ENCODE measurements around the gene RALGPS1.

RALGPS1 gene

DNA sequence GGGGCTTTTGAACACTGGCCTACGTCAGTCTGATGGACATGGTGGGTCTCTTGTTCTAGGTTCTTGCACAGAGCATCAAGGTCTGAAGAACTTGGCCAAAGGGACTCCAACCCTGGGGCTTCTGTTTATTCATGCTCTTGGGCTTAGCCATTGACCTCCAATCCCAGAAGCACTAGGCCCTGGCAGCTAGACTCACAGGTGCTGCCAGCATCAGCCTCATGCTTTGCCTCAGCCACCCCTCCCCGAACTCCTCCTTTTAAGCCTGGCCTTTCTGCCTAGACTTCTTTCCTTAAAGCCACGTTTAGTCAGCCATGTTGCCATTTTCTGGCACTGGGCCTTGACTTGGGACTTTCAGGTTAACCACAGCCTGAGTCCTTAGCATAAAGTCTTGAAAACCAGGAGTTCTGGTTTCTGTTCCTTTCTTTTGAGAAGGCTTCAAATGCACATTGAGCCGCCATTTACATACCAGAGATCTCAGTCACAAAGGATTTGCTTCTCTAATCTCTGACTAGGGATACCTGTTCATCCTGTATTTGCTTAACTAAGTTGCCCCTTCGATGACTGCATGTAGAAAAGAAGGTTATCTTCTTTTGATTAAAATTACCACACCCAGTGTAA is 153.1 kb downstream of the RALGPS1 start:
- in situ Hi-C loops (cut with MboI; ENCODE audit: low sequenced_read_pairs, unreplicated experiment), result no loop called here
- TF ChIP-seq, protein P1, sequence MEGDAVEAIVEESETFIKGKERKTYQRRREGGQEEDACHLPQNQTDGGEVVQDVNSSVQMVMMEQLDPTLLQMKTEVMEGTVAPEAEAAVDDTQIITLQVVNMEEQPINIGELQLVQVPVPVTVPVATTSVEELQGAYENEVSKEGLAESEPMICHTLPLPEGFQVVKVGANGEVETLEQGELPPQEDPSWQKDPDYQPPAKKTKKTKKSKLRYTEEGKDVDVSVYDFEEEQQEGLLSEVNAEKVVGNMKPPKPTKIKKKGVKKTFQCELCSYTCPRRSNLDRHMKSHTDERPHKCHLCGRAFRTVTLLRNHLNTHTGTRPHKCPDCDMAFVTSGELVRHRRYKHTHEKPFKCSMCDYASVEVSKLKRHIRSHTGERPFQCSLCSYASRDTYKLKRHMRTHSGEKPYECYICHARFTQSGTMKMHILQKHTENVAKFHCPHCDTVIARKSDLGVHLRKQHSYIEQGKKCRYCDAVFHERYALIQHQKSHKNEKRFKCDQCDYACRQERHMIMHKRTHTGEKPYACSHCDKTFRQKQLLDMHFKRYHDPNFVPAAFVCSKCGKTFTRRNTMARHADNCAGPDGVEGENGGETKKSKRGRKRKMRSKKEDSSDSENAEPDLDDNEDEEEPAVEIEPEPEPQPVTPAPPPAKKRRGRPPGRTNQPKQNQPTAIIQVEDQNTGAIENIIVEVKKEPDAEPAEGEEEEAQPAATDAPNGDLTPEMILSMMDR (IDR thresholded peaks at IDR 0.05; ENCODE audit: borderline replicate concordance, control extremely low read depth, extremely low read depth, insufficient read depth, missing control alignments), result no peak
- DNase-seq (ENCODE audit: low spot score), result no peak

DNA sequence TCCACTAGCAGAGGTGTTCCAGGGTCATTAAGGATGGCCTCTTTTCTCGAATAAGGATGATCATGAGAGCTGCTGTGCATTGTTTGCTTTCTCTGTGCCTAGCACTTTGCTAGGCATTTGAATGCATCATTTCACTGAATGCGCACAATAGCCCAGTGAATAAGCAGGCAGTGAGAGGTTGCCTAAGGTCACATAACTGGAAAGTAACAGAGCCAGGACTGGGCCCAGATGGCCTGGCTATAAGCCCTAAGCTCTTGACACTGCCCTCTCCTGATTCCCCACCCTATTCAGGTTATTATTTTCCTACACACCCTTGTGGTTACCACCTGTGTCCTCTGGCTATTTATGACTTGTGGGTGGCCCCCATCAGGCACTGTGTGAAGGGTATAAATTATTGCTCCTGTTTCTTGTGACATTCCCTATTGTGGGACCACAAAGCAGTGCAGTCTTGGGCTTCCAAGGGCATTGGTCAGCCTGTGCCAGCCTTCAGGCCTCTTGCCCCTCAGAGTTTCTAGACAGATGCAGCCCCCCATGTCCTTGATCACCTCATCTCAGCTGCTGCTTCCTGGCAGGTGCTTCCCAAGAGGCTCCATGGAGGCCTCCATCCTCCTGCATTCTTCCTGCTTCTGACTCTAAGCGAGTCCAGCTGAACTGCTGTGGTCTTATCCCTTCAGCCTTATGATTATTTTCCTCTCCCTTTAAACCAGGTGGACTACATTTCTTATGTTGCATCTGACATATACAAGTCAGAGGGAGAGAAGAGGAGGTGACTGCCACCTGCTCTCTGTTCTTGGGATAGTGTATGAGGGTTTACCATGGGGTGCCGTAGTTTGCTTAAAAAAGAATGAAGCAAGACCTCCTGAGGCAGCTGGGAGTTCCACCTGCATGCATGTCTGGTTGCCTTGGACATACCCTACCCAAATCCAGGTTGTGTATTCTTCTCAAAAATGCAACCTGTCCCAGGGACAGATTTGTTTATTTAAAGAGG is 160.3 kb downstream of the RALGPS1 start:
- DNase-seq (ENCODE audit: low spot score), result no peak
- in situ Hi-C loops (cut with MboI; ENCODE audit: low sequenced_read_pairs, unreplicated experiment), result no loop called here
- TF ChIP-seq, protein P1 (IDR thresholded peaks at IDR 0.05; ENCODE audit: borderline replicate concordance, control extremely low read depth, extremely low read depth, insufficient read depth, missing control alignments), result no peak

DNA sequence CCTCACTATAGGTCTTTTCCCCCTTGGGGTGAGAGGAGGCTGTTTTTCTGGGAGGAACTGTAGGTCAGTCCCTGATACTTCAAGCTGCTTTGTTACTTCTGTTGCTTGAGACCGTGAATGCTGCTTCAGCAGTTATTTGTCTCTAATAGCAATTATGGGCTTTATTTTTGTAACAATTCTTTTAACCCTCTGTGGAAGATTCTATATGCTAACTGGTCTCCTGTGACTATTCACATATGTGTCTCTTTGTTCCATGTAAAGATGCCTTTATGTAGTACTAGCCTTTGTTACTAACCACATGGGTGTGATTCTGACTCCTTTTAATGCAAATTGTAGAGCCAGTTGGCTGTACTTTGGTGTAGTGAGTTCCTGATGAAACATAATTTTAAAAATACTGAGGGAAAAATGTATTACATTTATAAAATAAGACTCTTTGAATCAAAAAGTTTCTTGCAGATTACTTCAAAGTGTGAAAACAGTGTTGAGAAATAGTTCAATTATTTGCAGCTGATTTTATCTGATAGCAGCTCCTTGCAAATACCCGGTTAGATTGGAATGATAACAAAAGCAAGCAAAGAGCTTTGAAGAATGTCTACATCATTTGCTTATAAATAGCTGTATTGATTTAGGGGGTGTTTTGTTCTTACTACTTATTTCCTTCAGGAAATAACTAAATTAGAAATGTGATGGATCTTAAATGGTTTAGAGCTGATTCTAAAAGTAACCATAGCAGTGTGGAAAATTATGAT is 161.2 kb downstream of the RALGPS1 start:
- no peak for DNase-seq (ENCODE audit: low spot score)
- in situ Hi-C loops (cut with MboI; ENCODE audit: low sequenced_read_pairs, unreplicated experiment), result no loop called here
- TF ChIP-seq, protein P1 (IDR thresholded peaks at IDR 0.05; ENCODE audit: borderline replicate concordance, control extremely low read depth, extremely low read depth, insufficient read depth, missing control alignments), result no peak

DNA sequence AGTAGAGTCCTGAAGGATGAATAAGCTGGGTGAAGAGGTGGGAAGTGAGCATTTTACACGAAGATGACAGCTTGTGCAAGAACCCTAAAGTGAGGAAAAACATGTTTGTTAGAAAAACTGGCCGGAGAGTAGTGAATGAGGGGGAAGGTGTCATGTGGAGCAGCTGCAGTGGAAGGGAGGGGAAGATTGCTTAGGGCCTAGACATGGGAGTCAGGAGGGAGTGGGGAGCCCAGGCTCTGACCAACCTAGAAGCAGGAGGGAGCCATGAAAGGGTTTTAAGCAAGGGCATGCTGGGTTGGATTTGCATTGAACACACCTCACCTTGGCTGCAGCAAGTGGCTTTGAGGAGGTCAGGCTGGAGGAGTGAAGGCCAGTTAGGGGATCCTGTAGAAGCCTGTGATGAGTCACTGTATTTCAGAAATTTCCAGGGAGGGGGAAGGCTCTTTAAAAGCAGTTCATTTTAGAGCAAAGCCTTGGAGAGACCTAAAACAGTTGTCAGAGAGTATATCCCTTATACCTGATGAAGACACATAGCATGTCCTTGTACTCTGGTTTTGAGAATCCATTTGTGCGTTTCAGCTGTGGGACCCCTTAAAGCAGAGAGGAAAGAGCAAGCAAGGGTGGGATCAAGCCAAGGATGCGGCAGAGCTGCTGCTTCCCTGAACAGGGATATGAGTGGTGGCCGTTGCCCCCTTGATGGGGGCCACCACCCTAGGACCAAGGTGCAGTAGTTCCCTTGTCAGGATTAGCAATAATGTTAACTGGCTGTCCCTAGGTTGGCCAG is 162.5 kb downstream of the RALGPS1 start:
- in situ Hi-C loops (cut with MboI; ENCODE audit: low sequenced_read_pairs, unreplicated experiment), result no loop called here
- no peak for DNase-seq (ENCODE audit: low spot score)
- TF ChIP-seq, protein P1 (IDR thresholded peaks at IDR 0.05; ENCODE audit: borderline replicate concordance, control extremely low read depth, extremely low read depth, insufficient read depth, missing control alignments), result no peak

DNA sequence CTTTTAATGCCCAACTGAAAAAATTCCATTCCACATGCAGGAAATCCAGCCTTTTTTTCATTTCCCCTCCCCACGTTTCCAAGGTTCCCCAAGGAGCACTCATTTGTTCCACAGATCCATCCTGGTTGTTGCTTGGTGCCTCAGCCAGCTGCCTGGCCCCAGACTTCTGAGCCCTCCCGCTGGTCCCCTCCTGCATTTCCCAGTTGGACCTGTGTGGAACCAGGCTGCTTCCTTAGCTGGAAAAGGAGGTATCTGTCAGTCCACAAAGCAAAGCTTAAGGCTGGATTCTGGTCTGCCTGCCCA is 163.0 kb downstream of the RALGPS1 start:
- TF ChIP-seq, protein P1 (IDR thresholded peaks at IDR 0.05; ENCODE audit: borderline replicate concordance, control extremely low read depth, extremely low read depth, insufficient read depth, missing control alignments), result no peak
- DNase-seq (ENCODE audit: low spot score), result no peak
- in situ Hi-C loops (cut with MboI; ENCODE audit: low sequenced_read_pairs, unreplicated experiment), result no loop called here

DNA sequence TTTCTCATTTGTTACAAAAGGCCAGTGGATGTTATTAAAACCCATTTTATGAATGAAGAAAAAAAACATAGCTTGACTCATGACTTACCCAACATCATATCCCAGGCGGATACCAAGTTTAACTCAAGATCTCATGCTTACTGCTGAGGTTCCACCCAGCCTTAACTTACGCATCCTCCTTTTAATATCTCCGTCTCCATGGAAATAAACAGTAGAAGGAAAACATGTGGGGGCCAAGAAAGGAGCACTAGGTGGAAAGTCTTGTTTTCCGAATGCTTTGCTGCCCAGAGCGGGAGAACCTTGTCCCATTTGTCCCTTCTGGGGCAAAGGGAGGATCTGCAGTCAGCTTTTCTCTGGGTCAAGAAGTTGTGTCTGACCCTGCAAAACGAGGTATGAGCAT is 163.8 kb downstream of the RALGPS1 start:
- in situ Hi-C loops (cut with MboI; ENCODE audit: low sequenced_read_pairs, unreplicated experiment), result no loop called here
- TF ChIP-seq, protein P1 (IDR thresholded peaks at IDR 0.05; ENCODE audit: borderline replicate concordance, control extremely low read depth, extremely low read depth, insufficient read depth, missing control alignments), result no peak
- DNase-seq (ENCODE audit: low spot score), result no peak
